SK-N-MC (cell line): ENCODE results near the gene GAS6.

Experiments
- DNase-seq: peaks from one replicate; pipeline ENCODE4 v3.0.0-alpha.2; 2011; ENCODE audit warnings: low read depth, low spot score
- H3K27ac ChIP-seq: fragments of 200-600 bp; sonication (generic); 2 replicates; pipeline ENCODE4 v1.5.1; 2016; ENCODE audit warnings: mixed run types
- H3K36me3 ChIP-seq: fragments of 200-600 bp; sonication (generic); 2 replicates; pipeline ENCODE4 v1.6.1; 2017; ENCODE audit warnings: antibody characterized with exemption, low read length, mixed read lengths; ENCODE audit not compliant: insufficient read depth
- H3K4me3 ChIP-seq: fragments of 200-600 bp; sonication (generic); 2 replicates; pipeline ENCODE4 v1.5.1; 2016
- H3K9ac ChIP-seq: fragments of 200-600 bp; sonication (generic); 2 replicates; pipeline ENCODE4 v1.8.0; 2017; ENCODE audit warnings: mixed run types, mixed read lengths; ENCODE audit not compliant: insufficient read length
- H3K9me3 ChIP-seq: fragments of 200-600 bp; sonication (generic); 2 replicates; pipeline ENCODE4 v1.6.1; 2017; ENCODE audit warnings: low read depth, mild to moderate bottlenecking, antibody characterized with exemption, low read length, moderate library complexity, mixed read lengths
- EZH2 ChIP-seq: fragments of 200-600 bp; sonication (generic); IDR thresholded peaks from one replicate; pipeline ENCODE4 v1.6.1; 2017; ENCODE audit warnings: antibody characterized with exemption
- FOXP2 ChIP-seq: optimal IDR thresholded peaks from 2 replicates; pipeline ENCODE3; 2011; ENCODE audit warnings: mild to moderate bottlenecking, moderate library complexity; ENCODE audit not compliant: insufficient read depth; ENCODE audit errors: extremely low read length, control extremely low read depth
- POLR2AphosphoS5 ChIP-seq: IDR thresholded peaks from 2 replicates; pipeline ENCODE4 v1.6.1; 2012; ENCODE audit warnings: mild to moderate bottlenecking, low read depth, low read length, borderline replicate concordance

GAS6 gene

DNA sequence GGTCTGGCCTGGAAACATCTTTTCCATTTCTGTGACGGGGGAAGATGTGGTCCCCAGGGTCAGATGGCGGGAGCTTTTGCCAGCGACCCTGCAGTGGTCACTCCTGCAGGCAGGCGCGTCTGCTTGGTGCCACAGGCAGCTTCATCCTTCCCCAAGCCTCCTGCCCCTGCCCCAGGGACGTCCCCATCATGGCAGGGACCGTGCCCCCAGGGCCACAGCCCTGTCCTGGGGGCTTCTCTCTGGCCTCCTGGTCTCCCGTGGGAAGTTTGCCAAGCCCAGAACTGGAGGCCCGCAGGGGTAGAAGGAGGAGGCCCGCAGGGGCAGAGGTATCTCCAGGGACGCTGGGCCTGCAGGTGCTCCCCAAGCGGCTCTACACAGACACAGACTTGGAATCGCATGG lies 57.4 kb downstream of the GAS6 start:
- no peaks in the 10 kb centered on the region for H3K9me3 ChIP-seq
- no peak for TF ChIP-seq POLR2AphosphoS5
- no peak for TF ChIP-seq FOXP2
- no peak for TF ChIP-seq EZH2
- no peak overlapping the region for H3K9ac ChIP-seq
- no peak overlapping the region for H3K4me3 ChIP-seq
- no peak overlapping the region for H3K27ac ChIP-seq
- DNase-seq, result no peak
- no peaks in the 10 kb centered on the region for H3K36me3 ChIP-seq

DNA sequence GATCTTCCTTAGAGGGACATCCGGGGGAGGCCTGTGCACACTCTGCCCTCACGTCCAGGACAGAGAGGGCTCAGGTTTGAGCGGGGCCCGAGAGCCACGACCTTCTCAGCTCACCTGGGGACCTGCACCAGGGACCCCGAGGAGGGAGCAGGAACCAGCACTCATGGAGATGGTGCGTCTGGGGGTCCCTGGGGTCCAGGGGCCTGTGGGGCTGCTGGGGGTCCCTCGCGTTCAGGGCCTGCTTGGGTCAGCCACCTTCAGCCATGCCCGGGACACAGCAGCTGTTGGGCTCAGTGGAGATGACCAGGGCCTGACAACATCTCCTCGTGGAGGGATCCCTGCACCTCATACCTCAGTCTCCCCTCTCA lies 57.8 kb downstream of the GAS6 start:
- Histone ChIP-seq H3K27ac (no peak overlapping the region), H3K4me3 (no peak overlapping the region), H3K9me3 (no peaks in the 10 kb centered on the region), H3K9ac (no peak overlapping the region), H3K36me3 (no peaks in the 10 kb centered on the region)
- no peak for TF ChIP-seq FOXP2
- DNase-seq, result no peak

DNA sequence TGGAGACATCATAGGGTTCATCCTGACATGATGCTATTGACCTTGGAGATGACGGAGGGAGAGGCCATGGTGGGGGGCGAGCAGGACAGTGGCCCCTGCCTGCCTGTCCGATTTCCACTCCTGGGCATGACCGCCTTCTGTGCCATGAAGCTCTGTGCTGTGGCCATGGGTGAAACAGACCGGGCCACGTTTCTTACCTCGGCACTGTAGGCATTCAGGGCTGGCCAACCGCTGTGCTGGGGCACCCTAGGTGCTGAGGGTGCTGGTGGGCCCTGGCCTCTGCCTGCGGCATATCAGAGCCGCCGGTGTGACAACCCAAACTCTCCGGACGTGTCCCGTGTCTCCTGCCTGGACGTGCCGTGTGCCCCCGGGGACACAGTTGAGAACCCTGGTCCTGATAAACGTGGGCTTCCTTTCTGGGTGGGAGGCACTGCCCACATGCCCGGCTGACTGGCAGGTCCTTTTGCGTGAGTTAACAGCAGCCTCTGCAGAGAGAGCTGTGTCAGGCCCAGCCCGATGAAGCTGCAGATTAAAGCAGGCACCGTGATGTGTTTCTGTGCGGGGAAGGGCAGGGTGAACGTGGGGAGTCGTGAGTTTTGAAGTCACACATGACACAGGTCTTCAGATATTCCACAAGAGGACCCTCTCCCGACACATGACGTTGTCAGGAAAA lies 58.3 kb downstream of the GAS6 start:
- H3K36me3 ChIP-seq, result no peaks in the 10 kb centered on the region
- no peak overlapping the region for H3K4me3 ChIP-seq
- no peak for DNase-seq
- TF ChIP-seq POLR2AphosphoS5, result no peak
- no peak for TF ChIP-seq EZH2
- TF ChIP-seq FOXP2, result no peak
- H3K9ac ChIP-seq, result no peak overlapping the region
- H3K9me3 ChIP-seq, result no peaks in the 10 kb centered on the region
- H3K27ac ChIP-seq, result no peak overlapping the region

DNA sequence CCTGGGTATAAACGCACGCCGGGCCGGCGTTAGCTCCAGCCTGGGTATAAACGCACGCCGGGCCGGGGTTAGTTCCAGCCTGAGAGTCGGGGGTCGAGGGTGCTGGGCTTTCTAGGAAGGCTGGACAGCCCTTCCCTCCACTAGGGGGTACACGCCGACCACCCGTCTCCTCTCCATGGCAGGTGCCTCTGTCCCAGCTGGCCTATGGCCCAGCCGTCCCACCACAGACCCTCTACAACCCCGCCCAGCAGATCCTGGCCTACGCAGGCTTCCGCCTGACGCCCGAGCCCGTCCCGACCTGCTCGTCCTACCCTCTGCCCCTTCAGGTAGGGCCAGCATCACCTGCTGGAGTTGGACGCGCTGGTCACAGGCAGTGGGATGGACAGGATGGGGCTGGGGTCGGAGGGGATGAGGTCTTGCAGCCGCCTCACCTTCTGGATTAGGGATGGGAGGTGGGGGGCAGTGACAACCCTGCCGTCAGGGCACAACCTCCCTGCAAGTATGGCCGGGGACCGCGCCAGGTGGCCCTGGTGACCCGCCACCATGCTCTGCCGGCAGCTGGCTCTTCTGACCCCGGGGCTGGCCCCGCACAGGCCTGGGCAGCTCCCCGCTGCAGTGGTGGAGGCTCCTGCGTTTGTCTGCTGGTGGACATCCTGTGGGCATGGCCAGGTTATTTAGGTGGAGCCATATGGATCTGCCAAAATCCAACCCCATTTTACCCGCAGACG lies 59.0 kb downstream of the GAS6 start:
- H3K27ac ChIP-seq, result no peak overlapping the region
- no peaks in the 10 kb centered on the region for H3K36me3 ChIP-seq
- no peak overlapping the region for H3K4me3 ChIP-seq
- TF ChIP-seq FOXP2, result no peak
- no peak for TF ChIP-seq POLR2AphosphoS5
- no peak for TF ChIP-seq EZH2
- H3K9ac ChIP-seq, result no peak overlapping the region
- H3K9me3 ChIP-seq, result no peaks in the 10 kb centered on the region
- no peak for DNase-seq

DNA sequence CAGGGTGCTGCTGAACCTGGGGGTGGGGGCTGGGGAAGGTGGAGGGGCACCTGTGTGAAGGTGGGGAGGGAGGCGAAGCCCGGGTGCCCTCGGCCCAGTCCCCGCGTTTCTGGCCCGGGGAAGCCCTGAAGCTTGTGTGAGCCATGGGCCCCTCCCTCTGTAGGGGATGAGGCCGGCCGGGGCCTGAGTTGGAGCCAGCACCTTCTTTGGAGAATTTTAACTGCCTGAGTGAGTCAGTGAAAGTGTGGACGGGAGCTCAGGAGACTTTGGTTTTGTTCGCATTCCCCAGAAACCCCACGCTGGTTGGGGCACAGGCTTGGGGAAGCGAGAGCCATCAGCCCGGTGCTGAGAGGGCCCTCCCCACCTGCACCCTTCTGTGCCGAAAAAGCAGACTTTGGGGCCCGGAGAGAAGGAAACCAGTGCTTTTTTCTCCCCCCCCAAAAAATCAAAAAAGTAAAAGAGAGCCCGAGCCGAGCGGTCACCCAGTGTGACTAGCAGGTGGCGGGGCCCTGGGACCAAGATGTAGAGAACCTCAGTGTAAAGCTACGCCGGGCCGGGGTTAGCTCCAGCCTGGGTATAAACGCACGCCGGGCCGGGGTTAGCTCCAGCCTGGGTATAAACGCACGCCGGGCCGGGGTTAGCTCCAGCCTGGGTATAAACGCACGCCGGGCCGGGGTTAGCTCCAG lies 59.7 kb downstream of the GAS6 start:
- H3K36me3 ChIP-seq, result no peaks in the 10 kb centered on the region
- no peak overlapping the region for H3K9ac ChIP-seq
- H3K9me3 ChIP-seq, result no peaks in the 10 kb centered on the region
- no peak overlapping the region for H3K27ac ChIP-seq
- TF ChIP-seq EZH2, result no peak
- no peak for TF ChIP-seq POLR2AphosphoS5
- TF ChIP-seq FOXP2, result no peak
- H3K4me3 ChIP-seq, result no peak overlapping the region
- DNase-seq, result no peak

DNA sequence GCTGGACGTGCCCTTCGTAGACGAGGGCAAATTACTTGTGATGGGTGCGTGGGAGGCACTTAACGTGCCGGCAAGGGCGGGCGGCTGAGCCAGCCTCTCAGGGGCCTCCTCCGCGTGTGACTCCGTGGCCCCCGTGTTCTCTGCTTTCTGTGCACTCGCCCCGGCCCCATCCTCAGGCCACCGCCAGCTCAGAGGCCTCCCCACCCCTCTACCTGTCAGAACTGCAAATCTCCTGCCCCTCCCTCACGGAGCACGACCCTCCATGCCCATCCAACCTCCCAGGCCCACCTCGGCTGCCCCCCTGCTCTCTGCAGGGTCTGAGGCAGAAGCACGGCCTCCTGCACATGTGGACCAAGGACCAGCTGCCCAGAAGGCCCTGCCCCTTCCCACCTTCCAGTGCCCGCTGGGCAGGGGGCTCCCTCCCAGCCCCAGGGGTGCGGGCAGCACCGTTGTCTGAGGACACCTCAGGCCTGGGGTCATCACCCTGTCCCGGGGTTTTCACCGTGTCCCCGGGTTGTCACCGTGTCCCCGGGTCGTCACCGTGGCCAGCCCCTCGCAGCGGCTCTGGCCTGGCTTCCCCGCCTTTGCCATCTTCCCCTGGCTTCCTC lies 60.4 kb downstream of the GAS6 start:
- TF ChIP-seq EZH2 (no peak), POLR2AphosphoS5 (no peak), FOXP2 (no peak)
- Histone ChIP-seq H3K4me3 (no peak overlapping the region), H3K9ac (no peak overlapping the region), H3K36me3 (no peaks in the 10 kb centered on the region), H3K9me3 (no peaks in the 10 kb centered on the region), H3K27ac (no peak overlapping the region)
- DNase-seq, result no peak

DNA sequence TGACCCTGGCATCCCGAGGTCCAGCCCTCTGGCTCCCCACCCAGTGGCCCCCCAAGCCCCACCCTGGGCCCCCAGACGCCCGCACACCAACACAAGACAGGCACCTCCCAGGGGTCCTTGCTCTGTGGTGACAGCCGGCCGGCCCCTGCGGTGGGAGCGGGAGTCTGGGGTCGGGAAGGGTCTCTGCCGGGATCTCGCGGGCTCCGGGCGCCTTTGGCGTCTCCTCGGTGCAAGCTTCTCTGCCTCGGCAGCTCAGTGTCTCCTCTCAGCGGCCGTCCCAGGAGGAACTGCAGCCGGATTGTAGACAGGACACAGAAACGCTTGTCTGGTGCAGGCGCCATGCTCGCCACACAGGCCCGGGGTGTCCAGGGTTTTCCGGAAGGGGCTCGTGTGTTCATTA lies 61.1 kb downstream of the GAS6 start:
- no peak overlapping the region for H3K9ac ChIP-seq
- H3K4me3 ChIP-seq, result no peak overlapping the region
- TF ChIP-seq POLR2AphosphoS5, result no peak
- no peak for TF ChIP-seq EZH2
- TF ChIP-seq FOXP2, result no peak
- no peaks in the 10 kb centered on the region for H3K36me3 ChIP-seq
- no peak for DNase-seq
- no peak overlapping the region for H3K27ac ChIP-seq
- H3K9me3 ChIP-seq, result no peaks in the 10 kb centered on the region

DNA sequence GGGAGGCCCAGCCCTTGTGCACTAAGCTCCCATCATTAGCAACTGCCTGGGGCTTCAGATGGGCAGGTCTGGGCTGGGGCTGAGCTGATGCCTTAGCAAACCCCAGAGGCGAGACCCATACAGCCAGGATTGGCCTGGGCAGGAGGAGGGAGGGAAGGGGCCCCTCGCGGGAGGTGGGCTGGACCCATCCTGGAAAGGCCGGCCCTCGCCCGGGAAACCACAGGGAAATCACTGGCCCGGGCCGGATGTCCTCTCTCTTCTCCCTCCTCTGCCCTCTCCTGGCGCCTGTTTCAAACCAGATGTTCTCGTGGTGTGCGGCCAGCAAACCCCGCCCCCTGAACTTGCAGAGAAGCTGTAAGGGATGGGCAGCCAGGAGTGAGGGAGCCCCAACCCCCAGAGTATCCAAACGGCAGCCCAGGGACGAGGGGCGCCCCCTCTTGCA lies 61.8 kb downstream of the GAS6 start:
- TF ChIP-seq EZH2 (no peak), POLR2AphosphoS5 (no peak), FOXP2 (no peak)
- H3K9me3 ChIP-seq, result no peaks in the 10 kb centered on the region
- no peaks in the 10 kb centered on the region for H3K36me3 ChIP-seq
- H3K4me3 ChIP-seq, result no peak overlapping the region
- no peak overlapping the region for H3K27ac ChIP-seq
- DNase-seq, result no peak
- H3K9ac ChIP-seq, result no peak overlapping the region

DNA sequence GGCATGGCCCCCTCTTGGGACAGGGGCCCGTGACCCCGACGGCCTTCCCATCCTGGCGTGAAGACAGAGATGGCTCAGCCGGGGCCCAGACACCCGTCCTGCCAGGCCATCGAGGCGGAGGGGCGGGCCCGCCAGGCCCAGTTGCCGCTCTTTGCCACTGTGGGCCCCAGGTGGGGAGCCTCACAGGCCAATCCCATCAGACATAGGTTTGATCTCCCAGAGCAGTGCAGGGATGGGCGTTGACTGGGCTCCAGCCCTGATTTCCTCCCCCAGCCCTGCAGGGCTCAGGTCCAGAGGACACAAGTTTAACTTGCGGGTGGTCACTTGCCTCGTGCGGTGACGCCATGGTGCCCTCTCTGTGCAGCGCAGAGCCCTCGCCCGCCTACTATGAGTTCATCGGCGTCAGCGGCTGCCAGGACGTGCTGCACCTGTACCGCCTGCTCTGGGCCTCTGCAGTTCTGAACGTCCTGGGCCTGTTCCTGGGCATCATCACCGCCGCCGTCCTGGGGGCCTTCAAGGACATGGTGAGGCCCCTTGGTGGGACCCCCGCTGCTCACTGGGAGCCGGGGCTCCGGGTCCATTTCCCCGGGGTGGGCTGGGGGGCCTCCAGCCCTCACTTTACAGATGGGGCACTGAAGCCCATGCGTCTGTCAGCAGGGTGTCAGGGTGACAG lies 62.5 kb downstream of the GAS6 start:
- no peak overlapping the region for H3K9ac ChIP-seq
- no peak for TF ChIP-seq FOXP2
- TF ChIP-seq EZH2, result no peak
- TF ChIP-seq POLR2AphosphoS5, result no peak
- H3K27ac ChIP-seq, result no peak overlapping the region

More for the DNA sequence above, 62.5 kb downstream of the GAS6 start:
- no peak for DNase-seq
- Histone ChIP-seq H3K36me3 (no peaks in the 10 kb centered on the region), H3K4me3 (no peak overlapping the region), H3K9me3 (no peaks in the 10 kb centered on the region)
